HG03460 (cell line): Measurements from ENCODE around the gene MCM3.

Experiments
- ATAC-seq: cut with Tn5 transposase; IDR thresholded peaks from one replicate; pipeline ENCODE4 v1.9.1; 2021; ENCODE audit not compliant: unreplicated experiment

Gene MCM3

DNA sequence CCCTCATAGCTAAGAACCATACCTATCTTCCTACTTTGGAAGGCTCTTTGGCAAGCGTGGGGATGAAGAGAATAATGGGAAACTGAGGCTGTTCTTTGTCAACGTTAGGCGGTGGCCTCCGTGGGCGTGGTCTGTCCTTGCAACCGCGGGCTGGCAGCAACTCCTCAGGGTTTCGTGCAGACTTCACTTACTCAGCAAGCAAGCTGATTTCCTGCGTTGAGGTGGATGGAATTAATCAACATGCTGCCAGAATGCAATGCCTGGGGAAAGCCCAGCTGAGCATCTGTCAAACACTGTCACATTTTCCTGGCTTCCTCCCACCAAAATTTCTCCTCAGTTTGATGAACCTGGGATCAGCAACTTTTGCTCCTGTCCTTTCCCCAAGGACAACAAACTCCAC, 31.0 kb downstream of the MCM3 start:
- no peak for ATAC-seq

DNA sequence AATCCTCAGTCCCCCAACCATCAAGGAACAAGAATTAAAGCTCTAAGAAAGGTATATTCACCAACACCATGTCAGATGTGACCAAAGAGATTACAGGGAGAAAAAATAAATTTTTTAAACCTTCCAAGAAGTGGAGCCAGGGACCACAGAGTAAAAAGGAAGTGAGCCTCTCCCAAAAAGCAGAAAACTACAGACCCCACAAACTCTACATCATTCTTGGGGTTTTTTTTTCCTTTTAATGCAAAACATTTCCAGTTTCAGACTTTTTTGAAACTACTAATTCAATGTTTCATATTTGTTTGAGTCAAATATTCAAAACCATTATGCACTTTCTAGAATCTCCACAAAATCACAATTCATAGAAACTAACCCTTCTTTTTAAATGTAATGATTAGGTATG, 33.4 kb downstream of the MCM3 start:
- ATAC-seq = no peak

DNA sequence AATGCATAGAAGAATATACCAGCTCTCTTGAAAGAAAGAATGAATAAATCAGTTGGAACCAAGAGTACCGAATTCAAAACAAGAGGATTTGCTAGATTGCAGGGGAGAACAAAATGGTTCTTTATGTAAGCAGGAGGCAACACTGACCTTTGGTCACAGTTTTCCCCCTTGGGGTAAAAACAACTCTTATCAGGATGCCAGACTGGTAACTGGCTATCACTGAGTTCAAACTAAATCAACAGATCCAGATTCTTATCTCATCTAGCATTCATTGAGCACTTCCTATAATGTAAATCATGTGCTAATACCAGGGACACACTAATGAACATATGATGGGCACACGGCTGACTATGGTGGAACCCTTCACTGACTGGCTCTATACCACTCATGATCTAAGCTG, 35.5 kb downstream of the MCM3 start:
- ATAC-seq = no peak

DNA sequence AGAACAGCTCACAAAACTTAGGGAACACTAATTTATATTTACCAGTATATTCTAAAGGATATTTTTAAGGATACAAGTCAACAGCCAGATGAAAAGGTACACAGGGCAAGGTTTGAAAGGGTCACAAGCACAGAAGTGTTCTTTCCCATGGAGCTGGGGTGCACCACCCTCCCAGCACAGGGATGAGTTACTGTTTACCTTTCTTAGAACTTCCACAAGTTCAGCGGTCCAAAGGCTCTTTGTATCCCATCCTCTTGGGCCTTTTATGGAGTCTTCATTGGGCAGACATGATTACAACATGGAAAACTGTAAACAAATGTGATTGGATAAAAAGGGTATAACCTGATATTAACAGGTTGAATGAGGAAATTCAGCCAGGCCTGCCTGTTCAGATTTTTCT, 39.1 kb downstream of the MCM3 start:
- ATAC-seq = no peak

DNA sequence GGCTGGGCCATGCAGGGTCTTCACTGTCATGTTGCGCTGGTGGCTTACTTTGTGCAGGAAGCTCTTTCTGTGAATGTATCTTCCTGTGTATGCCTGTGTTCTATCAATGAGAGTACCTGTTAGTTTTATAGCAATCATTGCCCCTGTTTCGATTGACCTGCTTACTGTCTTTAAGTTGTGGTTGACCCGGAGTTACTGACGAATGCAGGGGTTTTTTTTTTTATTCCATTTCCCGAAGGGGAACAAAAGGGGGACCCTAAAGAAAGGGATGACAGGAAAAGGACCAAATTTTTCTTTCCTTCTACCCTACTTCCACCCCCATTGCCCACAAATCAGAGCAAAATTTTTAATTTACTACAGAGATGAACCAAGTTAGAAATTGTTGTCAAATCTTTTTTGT, 40.1 kb downstream of the MCM3 start, which contains the start of gene IL17F:
Gene IL17F (minus strand): TSS at position 101 of the 400 bp plus-strand sequence. CDS start 71 bp downstream, at position 30.
- no peak for ATAC-seq

DNA sequence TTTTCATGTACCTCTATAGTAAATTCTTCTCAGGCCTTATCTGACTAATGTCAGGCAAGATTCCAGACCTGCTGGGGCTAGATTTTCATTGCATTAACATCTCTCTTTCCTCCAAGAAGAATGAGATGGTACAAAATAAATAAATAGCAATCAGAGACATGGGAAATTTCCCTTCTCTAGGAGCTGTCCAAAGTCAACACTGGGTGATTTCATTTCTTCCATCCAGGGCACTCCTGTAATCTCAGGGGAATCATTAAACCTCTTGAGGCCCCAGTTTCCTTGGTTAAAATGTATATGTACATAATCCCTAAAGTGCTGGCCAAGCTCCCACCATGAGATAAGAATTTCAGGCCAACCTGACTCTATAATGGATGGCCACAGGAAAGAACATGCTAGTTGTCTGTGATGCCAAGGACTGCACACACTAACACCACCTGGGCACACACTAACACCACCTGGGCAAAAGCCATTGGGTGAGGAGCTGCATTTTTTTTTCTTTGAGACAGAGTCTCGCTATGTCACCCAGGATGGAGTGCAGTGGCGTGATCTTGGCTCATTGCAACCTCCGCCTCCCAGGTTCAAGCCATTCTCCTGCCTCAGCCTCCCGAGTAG, 41.2 kb downstream of the MCM3 start:
- no peak for ATAC-seq

DNA sequence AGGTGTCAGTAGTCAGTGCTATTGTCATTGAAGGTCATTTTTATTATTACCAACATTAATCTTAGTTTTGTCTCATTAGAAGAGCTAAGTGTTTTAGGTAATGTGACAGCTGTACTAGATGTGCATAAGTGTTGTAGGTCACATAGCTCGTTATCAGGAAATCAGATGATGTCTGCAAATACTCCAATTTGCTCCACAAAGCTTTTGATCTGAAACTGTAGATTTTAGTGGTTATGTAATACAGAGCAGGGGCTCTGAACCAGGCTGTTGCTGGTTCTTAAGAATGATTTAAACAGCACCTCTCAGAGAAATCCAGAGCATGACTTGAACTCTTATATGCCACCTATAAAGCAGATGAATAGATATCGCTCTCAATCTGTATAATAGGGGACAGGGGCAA, 42.7 kb downstream of the MCM3 start:
- ATAC-seq = no peak

DNA sequence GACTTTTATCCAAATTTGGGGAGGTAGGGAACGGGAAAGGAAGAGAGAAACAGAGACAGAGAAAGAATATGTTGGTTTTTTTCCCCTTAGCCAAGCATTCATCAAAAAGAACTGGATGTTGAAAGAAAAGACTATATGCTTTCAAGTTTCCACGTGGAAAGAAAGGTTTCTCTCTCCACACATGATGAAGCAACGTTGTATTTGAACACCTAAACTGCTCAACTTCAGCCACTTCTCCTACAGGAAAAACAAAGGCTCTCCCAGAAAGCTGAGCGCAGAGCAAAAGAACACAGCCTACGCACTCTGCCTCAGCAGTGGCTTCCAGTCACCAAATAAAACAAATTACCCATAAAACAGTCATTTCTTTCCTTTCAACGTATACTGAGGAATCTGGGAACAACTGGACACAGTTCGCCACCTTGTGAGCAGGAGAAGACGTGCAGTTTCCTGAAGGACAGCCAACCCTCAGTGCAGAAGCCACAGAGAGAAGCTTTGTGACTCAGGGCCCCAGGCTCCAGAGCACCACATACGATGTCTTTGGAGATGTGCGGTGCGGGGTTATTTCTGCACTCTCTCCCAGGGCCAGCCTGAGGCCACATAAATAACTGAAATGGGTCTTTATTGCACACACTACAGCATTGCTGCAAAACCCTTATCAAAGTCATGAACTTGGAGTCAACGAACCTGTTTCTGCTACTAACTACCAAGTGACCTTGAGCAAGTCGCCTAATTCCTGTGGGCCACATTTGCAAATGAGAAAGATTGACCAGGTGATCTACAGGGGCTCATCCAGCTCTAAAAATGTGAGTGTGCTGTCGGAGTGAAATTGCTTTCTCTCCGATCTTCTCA, 50.3 kb downstream of the MCM3 start:
- ATAC-seq = peak; percentile 85

DNA sequence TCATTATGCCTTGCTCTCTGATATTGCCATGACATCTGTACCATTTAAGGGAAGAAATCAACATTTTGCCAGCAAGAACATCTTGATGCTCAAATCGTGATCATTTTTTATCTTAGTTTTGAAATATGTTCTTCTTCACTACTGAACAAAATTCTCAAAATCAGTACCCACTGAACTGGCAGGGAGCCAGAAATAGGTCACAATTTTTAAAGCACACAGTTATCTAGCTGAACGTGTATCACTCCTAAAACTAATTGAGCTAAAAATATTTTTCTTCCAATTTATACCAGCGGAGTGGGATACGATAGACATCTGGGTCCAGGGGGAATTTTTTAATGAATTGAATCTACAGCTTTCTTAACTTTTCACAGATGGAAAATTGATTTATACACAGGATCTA, 51.5 kb downstream of the MCM3 start:
- no peak for ATAC-seq

DNA sequence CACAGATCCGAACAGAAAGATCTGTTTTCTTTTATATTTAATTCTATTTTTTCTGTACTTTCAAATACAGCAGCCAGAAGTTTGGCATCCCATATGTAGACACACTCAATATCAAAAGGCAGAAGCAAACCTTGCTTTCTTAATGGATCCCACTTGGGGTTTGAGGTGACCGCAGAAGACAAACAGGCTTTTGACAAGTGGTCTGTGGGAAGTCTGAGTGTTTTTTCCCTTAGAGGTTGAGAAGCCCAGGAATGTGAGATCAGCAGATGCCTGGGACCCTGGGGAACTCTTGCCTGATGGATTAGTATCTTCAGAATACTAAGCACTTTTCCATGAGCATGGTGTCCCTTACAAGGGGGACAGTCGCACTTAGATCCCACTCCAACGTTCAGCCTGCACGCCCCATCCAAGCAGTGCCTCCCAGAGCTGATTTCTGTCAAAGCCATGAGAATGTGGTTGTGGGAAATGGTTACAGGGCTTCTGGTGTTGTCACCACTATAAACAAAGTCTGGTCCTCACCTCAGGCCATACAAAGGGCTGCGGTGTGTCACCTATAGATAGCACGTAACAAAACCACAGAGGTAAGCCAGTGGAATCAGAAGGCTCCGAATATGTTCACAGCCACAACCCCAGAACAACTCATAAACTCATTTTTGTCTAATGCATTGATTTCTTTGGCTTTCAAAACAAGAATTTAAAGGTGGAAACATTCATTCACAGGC, 53.0 kb downstream of the MCM3 start:
- no peak for ATAC-seq

DNA sequence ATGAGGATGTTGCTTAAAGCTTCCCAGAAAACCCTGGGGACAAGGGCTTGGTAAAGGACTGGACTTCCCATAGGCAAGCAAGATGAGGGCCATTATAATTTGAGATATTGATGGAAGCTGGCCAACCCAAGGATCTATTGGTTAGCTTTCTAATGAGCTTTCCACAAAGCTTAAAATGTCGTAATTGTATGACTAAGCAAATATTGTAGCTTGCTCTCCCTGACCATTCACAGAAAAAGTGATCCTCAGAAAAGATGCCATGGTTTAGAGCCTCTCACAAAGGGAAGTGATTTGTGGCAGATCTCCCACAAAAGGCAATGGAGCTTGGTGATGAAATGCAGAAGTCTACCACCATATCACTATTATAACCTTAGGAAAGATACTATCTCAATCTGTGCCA, 53.9 kb downstream of the MCM3 start:
- ATAC-seq = no peak

DNA sequence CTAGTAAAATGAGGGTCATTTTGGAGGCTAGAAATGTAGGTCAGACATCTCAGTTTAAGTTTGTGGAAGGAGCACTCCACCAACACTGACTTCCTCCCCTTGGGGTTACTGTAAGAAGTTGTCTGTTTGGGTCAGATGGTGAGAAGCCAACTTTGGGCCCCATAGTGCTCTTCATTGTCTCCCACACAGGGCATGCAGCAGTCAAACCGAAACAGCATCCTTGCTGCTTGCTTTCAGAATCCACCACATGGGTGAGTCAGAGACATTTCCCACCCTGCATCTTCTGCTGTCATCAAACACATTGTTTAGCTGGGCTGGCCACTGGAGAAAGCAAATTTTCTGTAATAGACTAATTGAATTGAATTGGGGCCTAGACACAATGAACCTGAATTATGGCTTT, 57.0 kb downstream of the MCM3 start:
- peak; percentile 100 for ATAC-seq

DNA sequence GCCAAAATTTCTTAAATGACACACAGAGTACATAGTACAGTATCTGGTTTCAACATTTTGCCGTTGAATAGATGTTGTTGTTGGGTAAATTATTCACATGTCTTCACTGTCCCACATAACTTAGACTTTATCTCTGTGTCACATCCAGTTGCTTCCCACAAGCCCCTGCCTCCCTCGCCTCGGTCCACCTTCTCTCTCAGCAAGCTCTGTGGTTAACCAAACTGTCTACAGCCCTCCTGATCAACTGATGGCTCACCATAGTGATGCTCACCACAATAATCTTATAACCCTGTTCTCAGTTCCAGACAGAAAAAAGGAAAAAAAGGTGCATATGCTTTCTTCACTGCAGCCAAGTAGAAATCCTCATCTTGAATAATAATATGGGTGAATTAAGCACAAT, 63.2 kb downstream of the MCM3 start:
- ATAC-seq = peak; percentile 87

DNA sequence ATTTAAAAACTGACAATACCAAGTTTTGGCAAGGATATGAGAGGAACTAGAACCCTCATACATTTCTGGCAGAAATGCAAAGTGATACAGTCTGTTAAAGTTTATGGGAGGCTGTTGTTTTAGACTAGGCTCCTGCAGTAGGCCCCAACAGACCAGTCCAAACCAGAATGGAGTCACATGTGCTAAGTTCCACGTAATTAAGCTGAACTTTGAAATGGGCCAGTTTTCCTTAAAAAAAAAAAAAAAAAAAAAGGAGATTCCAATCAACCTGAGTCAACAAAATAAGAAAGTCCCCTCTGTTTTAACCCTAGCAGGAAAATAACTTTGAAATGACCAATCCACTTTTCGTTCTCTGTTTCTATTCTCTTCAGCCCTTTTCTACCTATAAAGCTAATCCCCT, 66.8 kb downstream of the MCM3 start:
- no peak for ATAC-seq

DNA sequence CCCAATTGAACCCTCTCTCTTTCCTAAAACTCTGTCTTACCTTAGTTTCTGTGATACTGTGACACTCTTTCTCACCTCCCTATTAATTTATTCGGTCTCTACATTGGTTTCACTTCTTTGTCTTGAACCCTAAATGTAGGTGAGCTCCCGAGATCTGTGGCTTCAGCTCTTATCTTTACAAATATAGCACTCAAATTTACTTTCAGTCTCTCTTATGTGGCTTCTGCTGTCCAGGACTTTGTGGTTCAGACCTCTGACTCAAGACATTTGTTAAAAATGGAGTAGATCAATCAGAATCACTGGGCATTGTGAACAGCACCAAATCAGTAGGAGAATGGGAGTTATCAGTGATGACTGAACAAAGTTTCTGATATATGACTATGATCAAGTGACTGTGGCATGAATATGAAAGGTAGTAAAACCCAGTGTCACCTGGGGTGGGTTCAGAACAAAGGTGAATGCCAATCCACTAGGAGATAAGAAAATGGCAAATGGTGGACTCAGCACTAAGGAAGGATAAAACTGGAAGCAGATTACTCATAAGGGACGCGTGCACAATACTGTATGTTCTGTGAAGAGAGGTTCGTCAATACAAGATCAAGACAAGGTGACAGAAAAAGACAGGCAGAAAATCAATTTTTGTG, 67.5 kb downstream of the MCM3 start:
- ATAC-seq = no peak

DNA sequence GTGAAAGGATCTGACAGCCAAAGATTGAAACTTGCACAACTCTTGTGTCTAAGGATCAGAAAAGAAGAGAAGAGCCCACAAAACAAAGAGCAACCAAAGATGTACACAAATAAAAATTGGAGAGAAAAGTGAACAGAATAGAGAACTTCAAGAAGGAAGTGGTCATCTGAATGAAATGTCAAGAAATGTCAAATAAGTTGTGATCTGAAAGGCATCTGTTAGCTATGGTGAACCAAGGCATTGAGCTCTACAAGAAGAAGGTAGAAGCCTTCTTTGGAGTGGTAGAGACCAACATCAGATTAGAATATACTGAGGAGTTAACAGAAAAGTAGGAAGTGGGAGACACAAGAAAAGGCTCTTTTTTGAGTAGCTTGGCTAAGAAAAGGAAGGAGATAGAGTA, 68.8 kb downstream of the MCM3 start:
- ATAC-seq = no peak
